GM18511 (cell line): ENCODE results near the gene PRDM15.

Experiments
- ATAC-seq: cut with Tn5 transposase; IDR thresholded peaks from one replicate; pipeline ENCODE4 v1.9.1; 2021; ENCODE audit warnings: mild to moderate bottlenecking, moderate library complexity; ENCODE audit not compliant: unreplicated experiment

The PRDM15 gene

GRCh38 chr21:41766883-41767605 lies 112.1 kb downstream of the PRDM15 start, which contains the start of gene RIPK4:
Gene RIPK4 (minus strand): TSS chr21:41767052. CDS start chr21:41767041, 11 bp downstream.
- peak; percentile 61 for ATAC-seq

- ATAC-seq, result no peak
Measured at GRCh38 chr21:41765973-41766882, 112.9 kb downstream of the PRDM15 start.

DNA sequence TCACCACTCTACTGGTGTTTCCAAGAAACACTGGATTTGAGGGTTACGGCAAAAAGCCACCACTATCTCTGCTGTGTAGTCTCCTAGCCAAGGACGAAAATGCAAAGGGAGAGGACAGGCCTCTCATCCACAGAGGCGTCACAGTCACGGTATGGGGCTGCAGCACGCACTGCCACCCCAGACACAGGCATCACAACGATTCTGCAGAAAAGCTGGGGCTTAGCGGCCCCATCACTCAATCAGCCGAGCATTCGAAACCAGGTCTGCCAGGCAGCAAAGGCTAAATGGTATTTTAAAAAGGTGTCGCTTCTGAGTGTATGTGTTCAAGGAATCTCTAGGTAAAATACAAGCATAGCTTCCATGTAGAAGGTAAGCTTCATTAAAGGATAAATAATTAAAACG lies 113.7 kb downstream of the PRDM15 start:
- ATAC-seq, result no peak

DNA sequence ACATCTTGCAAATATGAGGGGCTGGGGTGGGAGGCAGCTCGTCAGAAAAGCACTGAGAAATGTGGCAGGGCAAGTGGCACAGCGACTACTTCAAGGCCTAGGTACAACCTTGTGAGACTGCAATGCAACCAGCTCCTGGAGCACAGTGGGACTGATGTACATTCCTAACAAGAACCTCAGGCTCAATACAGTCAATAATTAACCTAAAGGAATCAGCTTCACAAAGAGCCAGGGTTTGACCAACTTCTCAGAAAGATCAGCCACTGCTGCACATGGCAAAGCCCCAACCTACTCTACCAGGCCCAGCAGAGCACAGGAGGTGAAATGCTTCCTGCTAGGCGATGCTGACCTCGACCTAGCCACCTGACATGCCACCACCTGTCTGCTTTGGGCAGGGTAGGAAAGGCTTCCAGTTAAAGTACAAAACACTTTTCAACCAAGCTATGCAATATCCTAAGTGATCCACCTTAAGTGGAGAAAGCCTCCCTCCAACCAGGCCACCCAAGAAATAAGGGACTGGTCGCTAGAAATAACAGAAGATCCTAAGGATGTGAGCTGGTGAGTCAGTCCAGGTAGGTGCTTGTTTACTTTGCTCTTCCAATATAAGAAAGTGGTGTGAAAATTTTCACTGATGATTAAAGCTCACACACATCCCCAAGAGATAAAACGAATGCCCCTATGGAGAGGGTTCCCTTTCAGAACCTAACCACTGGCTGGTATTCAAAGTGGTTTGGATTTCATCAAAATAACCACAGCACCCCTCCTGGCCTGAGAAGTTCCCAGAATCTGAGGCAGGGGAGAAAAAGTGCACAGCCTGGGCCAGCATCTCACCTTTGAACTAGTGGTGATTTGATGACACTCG lies 114.4 kb downstream of the PRDM15 start:
- no peak for ATAC-seq

GRCh38 chr21:41763996-41764395 lies 115.1 kb downstream of the PRDM15 start:
- ATAC-seq, result no peak

GRCh38 chr21:41763398-41763931 lies 115.7 kb downstream of the PRDM15 start:
- no peak for ATAC-seq

GRCh38 chr21:41762753-41763152 lies 116.4 kb downstream of the PRDM15 start:
- ATAC-seq, result no peak

GRCh38 chr21:41761934-41762635 lies 117.1 kb downstream of the PRDM15 start:
- ATAC-seq, result no peak

GRCh38 chr21:41761211-41761933 lies 117.8 kb downstream of the PRDM15 start:
- no peak for ATAC-seq

GRCh38 chr21:41760411-41760810 lies 118.7 kb downstream of the PRDM15 start:
- ATAC-seq, result no peak

GRCh38 chr21:41759926-41760325 lies 119.2 kb downstream of the PRDM15 start:
- no peak for ATAC-seq

DNA sequence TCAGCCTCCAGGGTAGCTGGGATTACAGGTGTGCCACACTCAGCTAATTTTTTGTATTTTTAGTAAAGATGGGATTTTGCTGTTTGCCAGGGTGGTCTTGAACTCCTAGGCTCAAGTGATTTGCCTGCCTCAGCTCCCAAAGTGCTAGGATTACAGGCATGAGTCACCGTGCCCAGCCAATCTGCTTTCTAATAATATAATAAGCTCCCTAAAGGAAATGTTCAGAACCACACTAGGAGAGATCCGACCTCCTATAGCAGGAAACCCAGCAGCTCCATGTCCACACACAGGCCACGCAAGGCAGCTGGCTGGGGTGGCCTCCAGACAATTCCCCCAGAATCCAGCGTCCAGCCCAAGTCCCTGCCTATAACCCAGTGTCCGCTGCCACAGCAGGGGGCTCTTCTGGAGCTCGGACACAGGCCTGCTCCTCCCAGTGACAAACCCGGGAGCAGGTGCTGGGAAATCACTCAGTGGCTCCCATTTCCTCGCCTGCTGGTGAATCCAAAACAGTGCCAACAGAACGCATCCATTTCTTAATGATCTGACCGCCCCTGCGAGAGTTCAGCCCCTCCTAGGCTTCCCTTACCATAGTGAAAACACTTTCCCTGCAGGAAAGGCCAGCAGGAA lies 119.8 kb downstream of the PRDM15 start:
- ATAC-seq, result no peak

DNA sequence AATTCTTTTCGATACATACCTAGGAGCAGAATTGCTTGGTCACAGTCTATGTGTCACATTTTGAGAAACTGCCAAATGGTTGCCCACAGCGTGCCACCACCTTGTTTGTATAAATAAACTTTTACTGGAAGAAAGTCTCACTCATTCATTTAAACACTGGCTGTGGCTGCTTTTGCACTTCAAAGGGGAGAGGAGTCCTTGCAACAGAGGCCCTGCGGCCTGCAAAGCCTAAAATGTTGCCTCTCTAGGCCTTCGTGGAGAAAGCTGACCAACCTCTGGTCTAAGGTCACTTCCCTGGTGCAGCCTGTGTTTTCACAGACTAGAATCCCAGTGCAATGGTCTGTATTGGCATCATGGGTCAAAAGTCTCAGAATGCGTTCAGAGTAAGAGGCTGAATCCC lies 120.6 kb downstream of the PRDM15 start:
- no peak for ATAC-seq

DNA sequence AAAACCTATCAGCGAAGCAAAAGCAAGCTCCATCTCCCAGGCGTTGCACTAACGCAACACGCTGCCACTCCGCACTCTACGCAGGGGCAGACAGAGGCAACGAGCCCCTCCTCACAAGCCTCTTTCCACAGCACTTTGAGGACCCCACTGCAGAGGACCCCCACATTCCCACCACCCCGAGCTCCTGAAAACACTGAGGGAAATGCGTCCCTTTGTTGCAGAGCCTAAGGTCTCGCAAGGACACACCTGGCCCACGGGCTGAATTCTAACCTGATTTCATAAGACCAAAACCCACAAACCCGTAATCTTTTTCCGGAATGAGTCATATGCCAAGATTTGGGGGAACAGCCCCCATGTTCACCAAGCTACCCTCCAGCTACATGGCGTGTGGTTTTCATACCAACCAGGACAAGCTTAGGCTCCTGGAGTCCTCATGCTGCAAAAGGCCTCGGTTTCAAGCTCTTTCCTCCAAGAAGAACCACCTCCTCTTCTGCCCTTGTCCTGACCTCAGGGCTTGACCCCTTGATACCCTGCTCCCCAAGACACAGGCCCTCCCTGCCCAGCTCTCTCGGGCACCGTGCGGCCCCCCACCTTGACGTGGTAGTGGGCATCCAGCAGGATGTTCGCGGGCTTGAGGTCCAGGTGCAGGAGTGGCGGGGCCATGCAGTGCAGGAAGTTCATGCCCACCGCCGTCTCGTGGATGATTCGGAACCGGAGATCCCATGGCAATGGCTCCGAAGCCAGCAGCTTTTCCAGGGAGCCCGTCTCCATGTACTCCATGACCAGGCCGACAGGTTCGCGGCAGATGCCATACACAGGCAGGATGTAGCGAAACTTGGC lies 123.0 kb downstream of the PRDM15 start:
- no peak for ATAC-seq

DNA sequence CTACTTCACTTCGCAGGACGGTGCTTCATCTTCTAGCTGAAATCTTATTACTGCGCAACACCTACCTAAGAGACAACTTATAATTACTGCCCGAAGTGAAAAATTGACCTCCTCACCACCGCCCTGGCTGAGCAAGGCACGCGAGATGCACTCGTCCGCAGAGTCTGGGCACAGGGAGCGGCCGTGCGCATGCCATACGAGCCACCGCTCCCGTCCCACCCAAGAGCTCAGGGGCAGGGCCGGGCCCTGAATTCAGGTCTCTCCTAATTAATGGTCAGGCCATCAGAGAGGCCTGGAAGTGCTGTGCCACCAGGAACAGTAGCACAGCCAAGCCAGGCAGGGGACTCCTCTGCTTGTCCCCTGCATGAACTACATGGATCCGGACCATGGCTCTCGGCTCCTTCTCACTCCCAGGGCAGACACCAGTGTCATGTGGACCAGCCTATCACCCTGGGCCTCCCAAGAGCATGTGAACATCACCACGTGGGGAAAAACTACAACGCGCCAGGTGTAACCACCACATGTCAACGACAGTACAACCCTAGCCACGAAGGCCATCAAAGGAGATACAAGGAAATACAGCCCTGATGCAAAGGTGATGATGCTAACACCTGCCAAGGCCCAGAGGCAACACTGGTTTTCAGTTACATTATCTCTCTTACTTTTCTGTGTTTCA lies 123.7 kb downstream of the PRDM15 start:
- ATAC-seq, result no peak

GRCh38 chr21:41754479-41754891 lies 124.7 kb downstream of the PRDM15 start:
- ATAC-seq, result no peak
